Measurements from ENCODE around the gene NDST1.
A peak's percentile ranks its signal among the peaks of the same experiment; 100 is the strongest.

NDST1 gene

DNA sequence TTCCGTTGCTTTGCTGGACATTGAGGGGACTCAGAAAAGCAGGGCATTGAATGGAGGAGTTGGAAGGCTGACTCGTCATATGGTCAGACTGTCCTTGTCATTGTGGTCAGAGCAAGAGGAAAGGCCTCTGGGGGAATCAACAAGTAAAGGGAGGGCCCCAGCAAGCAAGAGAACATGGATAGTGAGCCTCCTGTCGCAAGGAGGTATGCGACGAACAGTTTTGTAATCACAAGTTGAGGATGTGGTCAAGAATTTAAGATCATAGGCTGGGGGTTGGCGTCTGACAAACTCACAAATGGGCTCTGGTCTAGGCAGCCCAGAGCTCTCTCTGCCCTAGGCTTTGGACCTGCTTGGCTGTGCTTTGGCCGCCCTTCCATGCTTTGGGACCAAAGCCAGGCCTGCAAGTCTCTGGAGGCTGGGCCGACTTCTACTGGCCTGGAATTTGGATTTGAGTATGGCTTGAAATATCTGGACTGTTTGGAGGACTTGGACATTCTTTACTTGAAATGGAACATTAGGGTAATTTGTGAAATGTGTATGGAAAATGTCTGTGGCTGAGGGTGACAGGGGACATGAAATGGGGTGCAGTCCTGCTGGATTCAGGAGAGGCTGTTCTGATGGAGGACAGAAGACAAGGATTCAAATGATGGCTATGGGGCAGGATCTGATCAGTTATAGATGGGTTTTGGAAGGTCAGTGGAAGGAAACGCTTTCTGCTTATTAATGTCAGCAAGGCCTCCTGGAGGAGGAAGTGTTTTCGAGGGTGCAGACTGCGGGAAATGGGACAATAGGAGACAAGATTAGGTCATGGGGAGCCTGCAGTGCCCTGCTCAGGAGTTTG is 19.2 kb upstream of the NDST1 start:
- DNase-seq (ENCODE audit: low read depth, low spot score) = no peak
- peak overlapping the region; percentile 97 for H3K27ac ChIP-seq

DNA sequence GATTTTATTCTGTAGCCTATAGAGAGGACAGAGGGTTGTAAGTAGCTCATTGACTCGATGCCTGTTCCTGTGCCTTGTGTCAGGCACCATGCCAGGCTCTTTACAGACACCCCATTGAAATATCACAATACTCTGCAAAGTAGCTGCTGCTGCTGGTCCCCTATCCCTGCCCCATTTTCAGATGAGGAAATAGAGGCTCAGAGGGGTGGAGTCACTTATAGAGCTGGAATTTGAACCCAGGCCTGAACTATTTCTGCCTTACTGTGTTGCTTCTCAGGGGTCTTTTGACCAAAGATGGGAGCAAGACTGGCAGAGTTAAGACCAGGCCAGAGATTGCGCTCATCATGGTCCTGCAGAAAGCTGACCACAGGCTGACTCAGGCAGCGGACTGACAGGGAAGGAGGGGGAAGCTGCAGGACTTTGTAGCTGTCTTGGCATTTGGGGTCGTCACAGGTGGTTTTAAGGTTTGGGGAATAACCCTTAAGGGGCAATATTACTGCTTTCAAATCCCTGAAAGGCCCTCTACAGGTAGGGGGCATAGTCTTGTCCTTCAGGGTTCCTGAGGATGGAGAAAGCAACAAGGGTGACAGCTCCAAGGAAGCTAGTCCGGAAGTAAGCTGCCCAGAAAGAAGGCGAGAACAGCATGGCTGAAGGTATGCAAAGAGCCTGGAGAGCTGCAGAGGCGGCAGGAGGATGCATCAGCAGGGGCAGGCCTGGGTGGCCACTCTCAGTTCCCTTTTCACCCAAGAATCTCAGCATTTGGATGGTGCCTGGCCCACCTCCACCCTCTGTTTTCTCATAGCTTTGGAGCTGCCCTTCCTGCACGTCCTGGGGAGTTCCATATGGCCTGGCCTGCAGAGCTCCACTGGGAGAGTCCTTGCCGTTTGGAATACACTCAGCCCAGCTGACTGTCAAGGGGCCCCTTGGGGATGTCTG is 18.3 kb upstream of the NDST1 start:
- peak overlapping the region; percentile 97 for H3K27ac ChIP-seq
- DNase-seq (ENCODE audit: low read depth, low spot score) = no peak

DNA sequence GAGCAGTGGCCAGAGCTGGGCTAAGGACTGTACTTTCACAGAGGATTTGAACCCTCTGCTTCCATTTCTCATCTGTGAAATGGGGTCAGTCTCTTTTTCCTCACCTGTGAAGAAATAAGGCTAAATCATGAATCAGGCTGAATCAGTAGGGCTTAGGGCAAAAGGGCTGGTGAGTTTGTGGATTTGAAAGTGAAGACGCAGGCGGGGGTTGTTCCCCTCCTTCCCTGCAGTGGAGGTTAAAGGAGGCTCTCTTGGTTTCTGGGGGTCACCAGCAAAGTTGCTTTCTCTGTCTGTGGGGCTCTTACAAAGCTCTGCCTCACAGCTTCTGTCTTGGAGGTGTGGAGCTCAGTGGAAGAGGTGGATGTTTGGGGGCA is 17.6 kb upstream of the NDST1 start:
- DNase-seq (ENCODE audit: low read depth, low spot score) = no peak
- H3K27ac ChIP-seq = peak overlapping the region; percentile 97

DNA sequence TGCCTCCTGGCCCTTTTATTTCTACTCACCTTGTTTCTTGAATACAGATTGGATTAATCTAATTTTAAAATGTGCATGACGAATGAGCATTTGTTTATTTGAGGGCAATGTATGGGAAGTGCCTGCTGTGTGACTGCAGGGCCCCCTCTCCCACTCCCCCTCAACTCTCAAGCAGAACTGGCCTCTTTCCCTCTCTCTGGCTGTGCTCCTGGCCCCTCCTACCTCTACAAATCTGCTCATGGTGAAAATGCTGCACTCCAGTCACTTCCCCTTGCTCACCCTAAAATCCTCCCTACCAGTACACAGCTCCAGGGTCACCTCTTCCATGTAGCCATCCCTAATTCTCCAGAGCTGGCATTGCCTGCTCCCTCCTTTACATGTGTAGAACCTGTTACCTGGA is 17.2 kb upstream of the NDST1 start:
- peak overlapping the region; percentile 97 for H3K27ac ChIP-seq
- no peak for DNase-seq (ENCODE audit: low read depth, low spot score)

DNA sequence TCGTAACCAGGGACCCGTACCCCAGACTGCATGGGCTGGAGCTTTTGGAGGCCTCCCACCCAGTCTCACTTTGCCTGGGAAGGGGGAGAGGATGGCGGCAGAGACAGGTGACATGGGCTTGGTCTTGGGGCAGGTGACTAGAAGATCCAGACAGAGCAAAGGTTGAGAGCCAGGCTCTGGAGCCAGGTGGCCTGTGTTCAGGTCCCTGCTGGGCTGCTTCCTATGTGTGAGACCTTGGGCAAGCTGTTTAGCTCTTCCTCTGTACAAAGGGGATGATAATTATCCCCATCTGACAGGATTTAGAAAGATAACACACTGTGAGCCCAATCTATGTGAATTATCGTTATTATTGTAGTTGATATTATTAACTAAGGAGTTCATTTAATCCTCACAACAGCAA is 16.1 kb upstream of the NDST1 start:
- peak overlapping the region; percentile 97 for H3K27ac ChIP-seq
- DNase-seq (ENCODE audit: low read depth, low spot score) = no peak

DNA sequence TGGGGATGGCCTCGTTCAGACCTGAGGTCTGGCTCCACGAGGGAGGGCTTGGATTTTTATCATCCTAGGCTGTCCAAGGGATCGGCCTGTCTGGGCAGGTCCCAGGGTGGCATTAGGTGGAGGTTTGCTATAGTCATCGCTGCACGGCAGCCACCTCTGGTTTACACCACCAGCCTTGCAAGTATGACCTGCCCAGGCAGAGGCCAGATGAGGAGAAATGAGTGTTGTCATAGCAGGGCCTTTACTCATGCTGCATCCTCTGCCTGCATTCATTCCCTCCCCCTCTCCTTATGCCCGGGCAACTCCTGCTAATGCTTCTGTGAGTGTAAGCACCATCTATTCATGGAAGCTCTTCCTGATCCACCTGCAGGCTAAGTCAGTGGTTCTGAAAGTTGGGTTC is 15.3 kb upstream of the NDST1 start:
- peak overlapping the region; percentile 97 for H3K27ac ChIP-seq
- peak; percentile 96 for DNase-seq (ENCODE audit: low read depth, low spot score)

DNA sequence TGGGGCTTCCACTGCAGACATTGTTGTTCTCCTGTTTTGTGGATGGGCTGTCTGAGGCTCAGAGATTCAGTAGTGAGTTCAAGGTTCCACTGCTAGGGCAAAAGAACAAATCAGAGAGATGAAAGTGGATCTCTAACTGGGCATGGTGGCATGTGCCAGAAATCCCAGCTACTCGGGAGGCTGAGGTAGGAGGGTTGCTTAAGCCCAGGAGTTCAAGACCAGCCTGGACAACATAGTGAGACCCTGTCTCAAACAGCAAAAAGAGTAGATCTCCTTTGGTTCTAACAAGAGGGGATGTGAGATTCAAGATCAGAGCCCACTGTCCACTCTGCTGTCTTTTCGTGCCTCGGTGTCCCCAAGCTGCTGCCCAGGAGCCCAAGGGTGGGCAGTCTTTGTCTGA is 11.8 kb upstream of the NDST1 start:
- H3K27ac ChIP-seq = peak overlapping the region; percentile 88
- no peak for DNase-seq (ENCODE audit: low read depth, low spot score)

DNA sequence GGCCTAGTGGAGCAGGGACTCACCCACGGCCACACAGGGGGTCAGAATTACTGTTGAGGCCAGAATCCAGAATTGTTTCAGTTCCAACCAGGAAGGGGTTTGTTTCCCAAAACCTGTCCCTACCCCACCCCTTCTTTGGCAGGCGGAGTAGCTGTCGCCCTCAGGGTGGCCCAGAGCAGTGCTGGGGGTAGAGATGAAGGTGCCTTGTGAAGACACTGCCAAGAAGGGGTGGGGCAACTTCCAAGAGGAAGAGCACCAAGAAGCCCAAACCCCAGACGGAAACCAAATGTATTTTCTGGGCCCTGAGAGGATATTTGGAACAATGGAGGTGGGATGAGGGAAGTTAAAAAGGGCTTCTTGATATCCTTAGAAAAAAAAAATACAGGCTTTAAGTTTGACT is 11.4 kb upstream of the NDST1 start:
- DNase-seq (ENCODE audit: low read depth, low spot score) = no peak
- peak overlapping the region; percentile 88 for H3K27ac ChIP-seq

DNA sequence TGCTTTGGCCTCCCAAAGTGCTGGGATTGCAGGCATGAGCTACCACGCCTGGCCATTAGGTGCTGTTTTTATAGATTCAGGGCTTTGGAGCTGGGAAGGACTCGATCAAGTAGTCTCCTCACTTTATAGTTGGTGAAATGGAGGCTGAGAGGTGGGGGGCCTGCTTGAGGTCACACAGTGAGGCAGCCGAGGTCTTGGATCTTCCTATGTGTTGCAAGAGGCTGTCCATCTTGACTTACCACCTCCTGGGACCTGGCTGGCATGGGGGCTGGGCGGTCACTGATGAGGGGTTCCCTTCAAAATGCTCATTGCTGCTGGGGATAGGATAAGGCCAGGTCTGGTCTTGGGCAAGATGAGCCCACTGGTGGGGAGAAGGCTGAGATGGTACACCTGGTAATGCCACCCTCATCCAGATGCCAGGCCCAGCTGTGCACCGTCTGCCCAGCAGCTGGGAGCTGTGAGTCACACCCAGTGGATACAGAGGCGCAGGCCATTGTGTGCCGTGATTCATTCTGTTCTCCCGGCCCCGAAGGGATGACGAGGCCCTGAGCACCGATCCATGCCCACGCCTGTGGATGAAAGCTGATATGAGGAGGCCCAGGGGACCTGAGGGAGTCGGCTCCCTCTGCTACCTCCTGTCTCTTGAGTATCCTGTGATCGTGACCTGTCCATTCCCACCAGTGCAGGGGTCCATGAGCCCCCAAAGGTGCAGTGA is 10.5 kb upstream of the NDST1 start:
- DNase-seq (ENCODE audit: low read depth, low spot score) = peak; percentile 79
- H3K27ac ChIP-seq = peak overlapping the region; percentile 88

DNA sequence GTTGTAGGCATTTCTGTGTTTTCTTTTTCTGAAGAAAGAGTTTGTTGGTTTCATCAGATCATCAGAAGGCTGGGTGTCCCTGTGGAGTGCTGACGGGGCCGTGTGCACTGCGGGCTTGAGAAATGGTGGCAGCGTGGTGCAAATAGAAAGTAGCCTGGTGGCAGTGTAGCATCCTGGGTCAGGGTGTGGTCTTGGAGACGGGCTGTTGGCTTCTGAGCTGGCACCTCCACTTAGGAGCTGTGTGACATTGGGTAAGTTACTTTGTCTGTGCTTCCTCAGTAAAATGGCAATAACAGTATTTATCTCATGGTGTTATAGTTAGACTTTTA is 10.0 kb upstream of the NDST1 start:
- DNase-seq (ENCODE audit: low read depth, low spot score) = no peak
- H3K27ac ChIP-seq = peak overlapping the region; percentile 88

DNA sequence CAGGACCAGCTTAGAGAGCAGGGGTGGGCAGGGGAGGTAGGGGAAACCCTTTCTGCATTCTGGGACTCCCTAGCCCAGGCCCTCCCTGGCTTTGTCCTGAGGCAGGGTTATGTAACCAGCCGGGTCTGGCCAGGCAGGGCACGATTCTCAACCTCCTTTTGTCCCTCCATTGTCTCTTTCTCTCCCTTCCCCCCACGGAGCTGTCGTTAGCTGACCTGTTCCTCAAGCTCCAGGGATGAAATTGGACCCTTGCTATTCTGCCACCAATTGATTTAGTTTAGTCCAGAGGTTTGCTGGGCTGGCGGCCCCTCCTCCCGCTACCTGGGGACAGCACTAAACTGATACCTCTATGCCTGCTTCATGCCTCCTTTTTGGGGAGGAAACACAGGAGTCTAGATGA is 9.4 kb upstream of the NDST1 start:
- no peak for DNase-seq (ENCODE audit: low read depth, low spot score)
- peak overlapping the region; percentile 88 for H3K27ac ChIP-seq

DNA sequence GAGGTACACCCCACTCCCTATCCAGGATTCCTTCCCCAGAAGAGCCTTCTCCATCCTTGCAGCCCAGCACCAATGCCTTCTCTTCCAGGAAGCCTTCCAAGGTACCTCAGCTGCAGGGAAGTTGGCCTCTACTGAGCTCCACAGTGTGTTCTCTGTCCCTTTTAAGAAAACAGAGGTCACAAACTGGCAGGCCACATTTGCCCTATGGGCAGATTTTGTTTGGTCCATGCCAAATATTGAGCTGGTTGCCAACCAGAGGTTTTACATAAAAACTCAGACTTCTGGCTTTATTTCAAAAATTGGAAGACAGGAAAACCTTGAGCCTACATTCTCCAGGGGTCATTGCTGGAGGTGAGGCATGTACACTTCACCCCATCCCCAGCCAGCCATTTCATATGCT is 9.0 kb upstream of the NDST1 start:
- no peak for DNase-seq (ENCODE audit: low read depth, low spot score)
- H3K27ac ChIP-seq = peak overlapping the region; percentile 88

DNA sequence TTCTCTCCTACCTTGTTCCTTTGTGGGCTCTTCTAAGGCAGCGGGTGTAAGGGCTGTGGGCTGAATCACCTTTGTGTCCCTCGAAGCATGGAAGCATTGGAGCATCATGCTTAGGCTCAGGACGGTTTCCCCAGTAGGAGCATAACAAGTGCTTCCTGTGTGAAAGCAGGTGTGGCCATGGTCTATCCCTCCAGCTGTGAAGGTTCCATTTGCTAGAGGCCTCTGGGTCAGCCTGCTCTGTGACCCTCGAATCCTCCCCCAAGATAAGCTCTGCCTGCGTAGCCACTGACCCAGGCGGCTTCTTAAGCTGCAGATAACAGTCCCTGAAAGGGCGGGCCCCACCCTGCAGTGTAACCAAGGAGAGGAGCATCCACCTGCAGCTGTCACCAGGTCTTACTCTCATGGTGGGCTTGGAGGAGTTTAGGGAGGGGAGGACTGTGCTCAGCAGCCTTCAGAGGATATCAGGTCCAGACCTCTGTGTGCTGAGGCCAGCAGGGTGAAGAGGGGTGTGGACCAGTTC is 8.4 kb upstream of the NDST1 start:
- no peak for DNase-seq (ENCODE audit: low read depth, low spot score)
- H3K27ac ChIP-seq = peak overlapping the region; percentile 88

DNA sequence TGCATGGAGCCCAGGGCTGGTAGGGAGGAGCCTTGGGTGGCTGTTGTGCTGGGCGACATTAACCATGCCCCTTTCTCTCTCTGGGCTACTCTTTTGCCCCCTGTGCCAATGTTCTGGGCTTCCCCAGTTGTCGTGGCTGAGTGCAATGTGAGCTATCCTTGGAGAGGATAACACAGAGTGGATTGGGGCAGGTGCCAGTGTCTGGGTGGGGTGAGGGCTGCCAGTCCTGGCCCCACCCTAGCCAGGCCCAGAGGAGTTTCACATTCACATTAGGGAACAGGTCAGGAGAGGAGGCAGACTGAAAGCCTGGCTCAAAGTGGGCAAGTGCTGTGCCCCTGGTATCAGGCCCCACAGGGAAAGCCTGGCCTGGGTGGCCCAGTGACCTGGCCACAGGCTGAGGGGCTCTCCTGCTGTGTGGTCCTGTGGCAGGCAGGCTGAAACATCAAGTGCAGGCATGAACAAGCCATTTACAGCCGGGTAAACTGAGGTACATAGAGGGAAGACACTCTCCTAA is 7.5 kb upstream of the NDST1 start:
- peak overlapping the region; percentile 65 for H3K27ac ChIP-seq
- no peak for DNase-seq (ENCODE audit: low read depth, low spot score)

DNA sequence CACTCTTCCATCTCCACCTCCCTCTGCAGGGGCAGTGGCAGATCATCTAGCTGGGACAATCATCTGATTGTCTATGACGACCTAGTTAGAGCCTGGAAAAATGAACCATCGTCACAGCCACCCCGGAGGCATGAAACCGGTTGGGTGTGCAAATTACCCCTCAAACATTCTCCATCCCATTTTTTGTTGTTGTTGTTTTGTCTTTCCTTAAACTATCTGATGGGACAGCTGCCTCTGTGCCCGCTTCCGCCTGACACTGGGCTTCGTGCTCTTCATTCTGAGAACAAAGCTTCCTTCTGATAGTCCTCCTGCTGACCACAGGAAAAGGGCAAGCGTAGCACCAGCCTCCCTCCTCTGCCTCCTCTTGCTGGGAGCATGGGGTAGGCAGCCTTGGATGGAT is 7.0 kb upstream of the NDST1 start:
- H3K27ac ChIP-seq = peak overlapping the region; percentile 65
- no peak for DNase-seq (ENCODE audit: low read depth, low spot score)

DNA sequence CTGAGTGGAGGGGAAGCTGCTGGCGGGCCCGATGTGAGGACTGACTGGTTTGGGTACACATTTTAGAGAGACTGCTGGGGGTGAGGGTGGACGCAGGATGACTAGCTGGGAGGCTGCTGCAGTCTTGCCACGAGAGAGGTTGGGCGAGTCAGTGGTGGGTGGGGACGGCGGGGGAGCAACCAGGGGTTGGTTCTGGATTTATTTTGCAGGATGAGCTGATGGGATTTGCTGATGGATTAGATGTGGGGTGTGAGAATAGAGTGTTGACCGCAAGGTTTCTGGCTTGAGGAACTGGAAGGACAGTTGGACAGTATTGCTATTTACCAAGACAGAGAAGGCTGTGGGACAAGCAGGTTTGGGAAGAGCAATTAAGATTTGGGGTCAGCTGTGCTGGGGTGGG is 5.8 kb upstream of the NDST1 start:
- DNase-seq (ENCODE audit: low read depth, low spot score) = no peak

DNA sequence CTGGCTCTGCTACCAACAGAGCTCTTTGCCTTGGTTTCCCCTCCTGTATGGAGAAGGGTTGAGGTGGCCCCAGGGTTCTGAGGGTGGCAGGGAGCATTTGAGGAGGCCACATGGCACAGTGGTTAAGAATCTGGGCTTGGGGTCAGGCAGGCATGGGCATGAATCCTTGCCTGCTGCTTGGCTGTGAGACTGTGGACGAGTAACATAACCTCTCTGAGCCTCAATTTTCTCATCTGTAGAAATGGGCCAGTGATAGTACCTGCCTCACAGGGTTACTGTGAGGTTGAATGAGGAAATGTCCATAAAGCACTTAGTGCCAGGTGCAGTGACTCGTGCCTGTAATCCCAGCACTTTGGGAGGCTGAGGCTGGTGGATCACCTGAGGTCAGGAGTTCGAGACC is 5.1 kb upstream of the NDST1 start:
- no peak for DNase-seq (ENCODE audit: low read depth, low spot score)
- peak overlapping the region; percentile 65 for H3K27ac ChIP-seq

More for the DNA sequence above, 5.8 kb upstream of the NDST1 start:
- H3K27ac ChIP-seq = peak overlapping the region; percentile 65

DNA sequence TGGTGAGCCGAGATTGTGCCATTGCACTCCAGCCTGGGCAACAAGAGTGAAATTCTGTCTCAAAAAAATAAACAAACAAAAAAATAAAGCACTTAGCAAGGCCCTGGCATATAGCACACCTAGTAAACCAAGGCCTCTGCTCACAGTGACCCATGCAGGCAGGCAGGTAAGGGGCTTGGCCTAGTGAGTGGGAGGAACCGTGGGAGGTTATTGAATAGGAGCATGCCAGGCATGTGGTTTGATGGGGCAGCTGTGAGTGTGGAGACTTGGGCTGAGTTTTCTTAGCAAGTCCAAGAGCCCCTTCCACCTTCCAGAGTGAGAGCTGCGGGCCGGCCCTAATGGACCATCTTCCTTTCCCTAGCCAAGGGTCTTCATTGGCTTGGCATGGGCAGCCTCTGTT is 4.5 kb upstream of the NDST1 start:
- H3K27ac ChIP-seq = peak overlapping the region; percentile 65

DNA sequence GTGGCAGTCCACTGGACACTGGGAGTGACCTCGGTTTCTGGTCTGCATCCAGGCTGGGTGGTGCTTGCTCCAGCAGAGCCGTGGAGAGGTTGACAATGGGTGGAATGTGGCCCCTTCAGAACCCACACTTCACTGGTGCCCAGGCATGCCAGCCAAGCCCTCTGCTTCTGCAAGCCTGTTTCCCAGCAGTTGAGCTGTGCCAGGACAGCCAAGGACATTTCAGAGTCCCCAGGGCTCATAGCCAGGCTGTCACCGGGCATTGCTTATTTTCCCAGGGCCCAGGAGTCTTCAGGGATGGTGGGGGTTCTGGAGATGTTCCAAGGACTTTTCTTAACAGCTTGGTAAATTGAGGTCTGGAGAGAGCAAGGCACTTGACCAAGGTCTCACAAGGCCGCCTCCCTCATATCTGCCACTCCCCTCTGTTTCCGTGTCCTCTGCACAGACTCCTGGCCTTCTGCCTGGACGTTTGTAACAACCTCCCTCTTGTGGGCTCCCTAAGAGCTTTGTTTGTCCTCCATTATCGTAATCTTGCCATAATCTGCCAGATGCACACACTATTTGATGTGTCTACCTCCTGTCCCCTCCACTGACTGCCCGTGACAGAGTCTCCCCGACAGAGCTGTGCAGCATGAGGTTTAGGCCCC is 3.8 kb upstream of the NDST1 start:
- no peak for DNase-seq (ENCODE audit: low read depth, low spot score)
- peak overlapping the region; percentile 65 for H3K27ac ChIP-seq

More for the DNA sequence above, 4.5 kb upstream of the NDST1 start:
- DNase-seq (ENCODE audit: low read depth, low spot score) = no peak

DNA sequence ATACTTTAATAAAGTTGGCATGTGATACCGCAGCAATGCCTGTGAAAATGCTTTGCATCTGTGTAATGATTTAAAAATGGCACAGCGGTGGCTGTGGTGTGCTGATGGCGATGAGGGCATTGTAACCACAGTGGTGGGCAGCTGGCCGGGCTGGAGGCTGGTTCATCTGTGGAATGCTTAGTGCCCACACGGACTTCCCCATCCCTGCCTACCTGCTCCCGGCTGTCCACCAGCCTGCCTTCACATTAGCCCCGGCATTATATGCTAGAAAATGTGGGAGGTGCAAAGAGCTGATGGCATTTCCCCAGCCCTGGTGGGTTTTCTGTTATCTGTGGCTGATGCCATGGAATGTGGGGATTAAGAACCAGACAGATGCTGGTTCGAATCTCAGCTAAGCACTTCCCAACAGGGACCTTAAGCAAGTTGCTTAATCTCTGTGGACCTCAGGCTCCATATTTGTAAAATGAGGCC is 2.9 kb upstream of the NDST1 start:
- H3K27ac ChIP-seq = peak overlapping the region; percentile 65
- DNase-seq (ENCODE audit: low read depth, low spot score) = no peak
